ENCODE data around the gene FHIP2A.
"Not testable (repeated sequence)": the region's sequence is repeated elsewhere in the genome, so short reads cannot be mapped to it uniquely, and the experiment has no call there.

The FHIP2A gene

DNA sequence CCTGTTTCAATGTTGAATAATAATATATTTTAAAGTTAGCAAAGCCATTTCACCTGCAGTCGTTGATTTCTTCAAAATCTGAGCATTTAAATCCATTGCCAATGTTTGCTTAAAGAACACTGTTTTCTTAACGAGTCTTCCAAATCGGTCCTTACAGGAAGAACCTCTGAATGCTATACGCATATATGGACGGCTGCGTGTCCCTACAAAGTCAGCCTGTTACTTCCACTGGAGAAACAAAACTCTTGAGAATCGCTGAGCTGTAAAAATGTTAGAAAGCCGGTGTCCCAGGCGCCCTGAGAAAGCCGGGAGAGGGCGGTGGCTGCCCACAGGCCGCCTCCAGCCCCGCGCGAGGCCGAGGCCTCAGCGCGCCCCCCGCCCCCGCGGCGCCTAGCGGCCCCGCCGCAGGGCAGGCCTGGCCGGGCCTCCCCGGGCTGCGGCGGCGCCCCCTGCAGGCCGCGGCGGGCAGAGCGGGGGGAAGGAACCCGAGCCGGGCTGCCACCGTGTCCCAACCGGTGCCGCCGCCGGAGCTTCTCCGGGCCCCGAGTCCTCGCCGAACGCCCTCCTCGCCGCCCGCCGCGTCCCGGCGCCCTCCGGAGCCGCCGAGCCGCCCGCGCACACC is at the start of gene FHIP2A:
Gene FHIP2A (plus strand): TSS at position 488 of the 622 bp plus-strand sequence. CDS start 299 bp downstream, outside the sequence.
- DNase-seq (ENCODE audit: low read depth), result peak; percentile 63
- H3K4me3 ChIP-seq (ENCODE audit: control insufficient read depth, low read depth, low read length), result peak within 1 kb of the TSS; percentile 77
- no peak for TF ChIP-seq CTCF (conservative IDR thresholded peaks at IDR 0.05; ENCODE audit: control insufficient read depth, insufficient read depth, low read depth, low read length)

GRCh38 chr10:114772496-114773196 is 48.9 kb upstream of the FHIP2A start:
- DNase-seq (ENCODE audit: low read depth), result no peak

GRCh38 chr10:114773197-114773532 is 48.4 kb upstream of the FHIP2A start:
- DNase-seq (ENCODE audit: low read depth), result no peak
- TF ChIP-seq CTCF (conservative IDR thresholded peaks at IDR 0.05; ENCODE audit: control insufficient read depth, insufficient read depth, low read depth, low read length), result no peak
- no peak overlapping the region for H3K4me3 ChIP-seq (ENCODE audit: control insufficient read depth, low read depth, low read length)

More at GRCh38 chr10:114772496-114773196, 48.9 kb upstream of the FHIP2A start:
- no peak overlapping the region for H3K4me3 ChIP-seq (ENCODE audit: control insufficient read depth, low read depth, low read length)
- no peak for TF ChIP-seq CTCF (conservative IDR thresholded peaks at IDR 0.05; ENCODE audit: control insufficient read depth, insufficient read depth, low read depth, low read length)

DNA sequence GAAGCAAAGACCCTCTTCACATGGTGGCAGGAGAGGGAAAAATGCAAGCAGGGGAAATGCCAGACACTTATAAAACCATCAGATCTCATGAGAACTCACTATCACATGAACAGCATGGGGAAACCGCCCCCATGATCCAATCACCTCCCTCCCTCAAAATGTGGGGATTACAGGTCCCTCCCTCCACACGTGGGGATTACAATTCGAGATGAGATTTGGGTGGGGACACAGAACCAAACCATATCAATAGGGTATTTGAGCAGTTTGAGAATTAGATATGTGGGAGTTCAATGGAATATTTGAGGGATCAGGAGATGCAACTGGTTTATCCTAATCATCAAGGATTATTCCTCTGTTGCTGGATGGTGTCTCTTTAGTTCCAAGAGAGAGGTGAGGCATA is 46.5 kb upstream of the FHIP2A start:
- DNase-seq (ENCODE audit: low read depth); H3K4me3 ChIP-seq (ENCODE audit: control insufficient read depth, low read depth, low read length): not testable (repeated sequence)

DNA sequence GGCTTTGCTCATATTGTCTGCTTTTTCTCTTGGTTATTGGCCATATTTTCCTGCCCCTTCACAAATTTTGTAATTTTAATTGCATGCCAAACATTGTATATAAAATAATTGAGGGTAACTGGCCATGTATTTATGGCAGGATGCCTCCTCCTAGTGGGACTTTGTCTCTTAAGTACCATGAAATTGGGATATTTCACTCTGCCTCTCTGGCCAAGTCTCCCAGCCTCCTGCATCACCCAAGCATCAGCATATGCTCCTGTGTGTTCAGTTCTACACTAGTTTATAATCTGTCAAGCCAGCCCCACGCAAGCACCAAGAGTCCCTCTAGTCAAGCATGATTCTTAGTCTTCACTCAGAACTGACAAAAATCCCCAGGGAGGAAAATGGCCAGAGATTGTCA is 44.2 kb upstream of the FHIP2A start:
- no peak overlapping the region for H3K4me3 ChIP-seq (ENCODE audit: control insufficient read depth, low read depth, low read length)
- no peak for TF ChIP-seq CTCF (conservative IDR thresholded peaks at IDR 0.05; ENCODE audit: control insufficient read depth, insufficient read depth, low read depth, low read length)
- DNase-seq (ENCODE audit: low read depth), result no peak

DNA sequence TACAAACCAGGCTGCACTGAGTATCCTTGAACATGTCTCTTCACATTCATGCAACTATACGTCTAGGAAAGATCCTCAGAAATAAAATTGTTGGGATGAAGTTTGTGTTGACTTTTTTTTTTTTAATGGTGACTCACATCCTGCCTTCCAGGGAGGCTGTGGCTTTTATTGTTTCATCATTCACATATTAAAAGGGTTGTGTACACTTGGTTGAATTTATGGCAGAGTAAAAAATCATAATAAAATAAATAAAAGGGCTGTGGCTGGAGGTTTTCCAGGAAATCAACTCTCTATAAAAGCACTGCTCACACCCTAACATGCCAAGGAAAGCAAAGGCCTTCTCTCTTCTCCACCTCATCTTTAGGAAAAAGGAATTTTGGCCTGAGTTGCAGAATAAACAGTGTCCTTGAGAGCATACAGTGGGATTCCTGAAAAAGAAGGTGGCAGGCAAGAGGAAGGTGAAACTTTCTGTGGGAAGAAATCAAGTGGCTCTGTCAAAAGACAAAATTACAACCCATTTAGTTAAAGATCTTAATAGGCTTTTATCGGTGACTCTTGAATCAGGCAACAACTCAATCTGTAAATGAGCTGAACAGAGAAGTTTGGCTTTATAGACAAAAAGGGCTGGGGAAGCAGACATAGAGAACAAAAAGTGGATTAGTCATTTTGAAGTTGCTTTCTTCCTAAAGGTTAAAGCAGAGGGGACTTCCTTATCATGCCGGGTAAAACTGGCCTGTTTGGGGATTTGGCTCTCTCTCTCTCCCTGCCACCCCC is 41.6 kb upstream of the FHIP2A start:
- no peak for TF ChIP-seq CTCF (conservative IDR thresholded peaks at IDR 0.05; ENCODE audit: control insufficient read depth, insufficient read depth, low read depth, low read length)
- H3K4me3 ChIP-seq (ENCODE audit: control insufficient read depth, low read depth, low read length), result no peak overlapping the region
- peak; percentile 85 for DNase-seq (ENCODE audit: low read depth)

All from fibroblast of mammary gland (primary cell).